Stimulated activated CD4-positive, alpha-beta T cell treated with anti-CD3 and anti-CD28 coated beads, Interleukin-2, amount 100 ng/mL, for 4 hours (primary cell): Measurements from ENCODE around the gene CLMN.

ENCODE experiments used
- DNase-seq: peaks from one replicate; pipeline ENCODE4 v3.0.0-alpha.2; 2020; ENCODE audit warnings: low read depth

The CLMN gene

DNA sequence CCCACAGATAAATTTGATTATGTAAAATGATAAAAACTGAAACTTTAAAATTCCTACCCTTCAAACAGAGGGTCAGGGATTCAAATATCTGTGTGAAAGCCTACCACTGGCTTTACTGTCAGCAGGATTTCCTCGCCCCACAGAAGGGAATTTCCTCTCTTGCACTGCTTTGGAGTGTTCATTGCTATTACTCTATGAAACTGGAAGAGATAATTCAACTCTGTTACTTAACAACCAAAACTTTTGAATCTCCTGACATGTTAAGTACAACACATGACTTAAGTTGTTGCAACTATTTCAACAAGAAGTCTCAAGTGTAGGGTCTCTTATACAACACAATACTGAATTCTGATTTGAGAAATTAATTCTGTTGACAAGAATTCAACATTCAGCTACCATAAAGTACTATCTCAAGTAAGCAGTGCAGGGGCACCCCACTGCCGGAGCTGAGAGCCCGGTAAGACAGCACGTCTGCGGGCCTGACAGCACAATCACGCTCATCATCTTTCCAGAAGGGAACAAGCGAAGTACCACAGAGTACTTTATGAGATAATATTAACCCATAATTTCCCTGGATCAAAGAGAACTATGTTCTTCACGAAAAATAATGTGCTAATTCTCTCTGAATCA, 185.3 kb downstream of the CLMN start:
- no peak for DNase-seq

DNA sequence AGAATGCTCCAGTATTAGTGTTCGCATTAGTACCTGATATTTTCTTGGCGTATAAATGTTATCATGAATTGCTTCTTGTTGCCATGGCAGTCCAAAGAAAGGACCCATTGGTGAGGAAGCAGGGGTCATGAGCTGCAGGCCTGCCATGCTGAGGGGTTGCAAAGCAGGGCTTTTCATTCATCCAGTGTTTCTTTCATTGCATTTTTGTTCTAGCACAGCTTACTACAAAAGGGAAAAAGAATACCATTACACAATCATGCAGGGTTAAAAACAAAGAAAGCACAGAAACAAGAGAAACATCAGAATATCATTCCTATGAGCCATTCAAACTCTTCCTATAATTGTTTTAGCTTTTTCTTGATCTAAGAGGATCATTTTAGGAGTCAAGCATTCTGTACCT, 186.4 kb downstream of the CLMN start:
- DNase-seq = no peak

DNA sequence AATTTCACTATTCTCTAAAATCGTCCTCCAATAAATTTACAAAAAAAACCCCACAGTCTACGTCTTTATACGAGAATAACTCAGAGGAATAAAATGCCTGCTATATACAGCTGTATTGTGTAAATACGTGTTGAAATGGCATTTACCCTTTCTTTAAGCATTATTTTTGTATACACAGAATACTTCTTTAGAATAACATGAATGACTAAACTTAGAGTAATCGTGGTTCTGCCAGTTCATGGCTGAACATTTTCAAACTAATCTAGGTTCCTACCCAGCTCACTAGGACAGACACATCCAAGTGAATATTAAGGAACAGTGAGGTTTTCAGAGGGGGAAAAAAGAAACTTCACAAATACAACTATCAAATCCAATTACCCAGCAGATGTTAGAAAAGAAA, 186.9 kb downstream of the CLMN start:
- DNase-seq = no peak
